Measurements from ENCODE around the gene CHCHD3.

GRCh38 chr7:132815696-132816311 is 266.1 kb downstream of the CHCHD3 start:
- TF ChIP-seq EP300 (IDR thresholded peaks at IDR 0.05) (no peak), CTCF (IDR thresholded peaks at IDR 0.05) (no peak)
